Endothelial cell of umbilical vein (primary cell): ENCODE results near the gene SNX5. TPM values are rescaled to one million over a fixed set of nuclear protein-coding genes. Genes with fewer than 3 reads are reported as not detected.

Source experiments
- BruUV-seq: library from RNA; stranded (reverse); fragments of 400-500 nt; replicated peaks from 2 replicates; lab custom pipeline; 2021; lab: Mats Ljungman, UMichigan
- CTCF ChIA-PET: fragments of 300-600, 350-600 bp; sonication (Branson Sonifier 250); formaldehyde crosslinking; loops from one replicate; lab custom pipeline; 2021; ENCODE audit warnings: antibody characterized with exemption, inconsistent platforms; lab: Charles Lee
- POLR2A ChIA-PET: fragments of 300-600, 350-600 bp; sonication (Branson Sonifier 250); formaldehyde crosslinking; loops from one replicate; lab custom pipeline; 2021; ENCODE audit warnings: antibody characterized with exemption, inconsistent platforms; lab: Charles Lee
- DNase-seq: peaks from one replicate; pipeline ENCODE4 v3.0.0-alpha.2; 2011; ENCODE audit warnings: low read depth, low spot score
- FAIRE-seq: peaks from 2 replicates; lab custom pipeline; 2011; peaks lifted over from hg19 to GRCh38; lab: Jason Lieb, UNC
- H2AFZ ChIP-seq: 2 replicates; pipeline ENCODE4 v1.6.0; 2012; ENCODE audit warnings: low read depth, low read length, control low read depth, inconsistent platforms
- H3K27ac ChIP-seq: 2 replicates; pipeline ENCODE4 v1.5.1; 2011; ENCODE audit warnings: low read depth, mild to moderate bottlenecking, control low read depth, low read length, moderate library complexity; ENCODE audit not compliant: insufficient read depth
- H3K27me3 ChIP-seq, 2 experiments: 2 replicates each; pipeline versions ENCODE4 v1.6.0 to v1.6.1; 2011; ENCODE audit warnings: low read length in 2 of 2, mixed read lengths in 1 of 2; ENCODE audit not compliant: control insufficient read depth in 2 of 2, insufficient read depth in 2 of 2
- H3K36me3 ChIP-seq, 2 experiments: 2 replicates in 1 of 2; 3 replicates in 1 of 2; pipeline ENCODE4 v1.5.1; 2011; ENCODE audit warnings: low read length in 2 of 2, mild to moderate bottlenecking in 1 of 2, moderate library complexity in 1 of 2; ENCODE audit not compliant: control insufficient read depth in 2 of 2, insufficient read depth in 2 of 2; ENCODE audit errors: extremely low read depth in 1 of 2
- H3K4me1 ChIP-seq: 3 replicates; pipeline ENCODE4 v1.5.1; 2011; ENCODE audit warnings: mild to moderate bottlenecking, low read length; ENCODE audit not compliant: control insufficient read depth, insufficient read depth; ENCODE audit errors: extremely low read depth
- H3K4me2 ChIP-seq: 2 replicates; pipeline ENCODE4 v1.6.1; 2011; ENCODE audit warnings: low read length, control low read depth, mixed read lengths; ENCODE audit not compliant: insufficient read depth
- H3K4me3 ChIP-seq, 3 experiments: fragments of 200-600 bp in 1 of 3; sonication (generic), shearing (Covaris generic) in 1 of 3; replicated peaks in 1 of 3; 2 replicates each; pipeline ENCODE4 v1.5.1; 2011 to 2016; ENCODE audit warnings: control low read depth in 3 of 3, low read length in 3 of 3, mild to moderate bottlenecking in 2 of 3, inconsistent platforms in 1 of 3, low read depth in 1 of 3, moderate library complexity in 1 of 3; ENCODE audit not compliant: insufficient read depth in 1 of 3
- H3K79me2 ChIP-seq: 2 replicates; pipeline ENCODE4 v1.6.0; 2012; ENCODE audit warnings: low read length, inconsistent platforms; ENCODE audit not compliant: control insufficient read depth, insufficient read depth
- H3K9ac ChIP-seq: replicated peaks from 2 replicates; pipeline ENCODE3; 2011; ENCODE audit warnings: low read length, control low read depth; ENCODE audit not compliant: insufficient read depth; ENCODE audit errors: extremely low read depth
- H3K9me1 ChIP-seq: replicated peaks from 3 replicates; pipeline ENCODE4 v1.6.0; 2011; ENCODE audit warnings: mild to moderate bottlenecking, low read length; ENCODE audit not compliant: control insufficient read depth, insufficient read depth; ENCODE audit errors: extremely low read depth
- H3K9me3 ChIP-seq: replicated peaks from 2 replicates; pipeline ENCODE4 v1.5.1; 2012; ENCODE audit warnings: low read length, inconsistent platforms; ENCODE audit not compliant: control insufficient read depth, insufficient read depth
- H4K20me1 ChIP-seq: replicated peaks from 2 replicates; pipeline ENCODE3; 2011; ENCODE audit warnings: mild to moderate bottlenecking, low read length; ENCODE audit not compliant: control insufficient read depth, insufficient read depth; ENCODE audit errors: extremely low read depth
- EZH2 ChIP-seq: IDR thresholded peaks from 2 replicates; pipeline ENCODE4 v1.6.1; 2012; ENCODE audit warnings: borderline replicate concordance, low read depth, mild to moderate bottlenecking, moderate library complexity, low read length, inconsistent platforms; ENCODE audit not compliant: severe bottlenecking
- FOS ChIP-seq: IDR thresholded peaks from 2 replicates; pipeline ENCODE4 v1.6.1; 2011; ENCODE audit warnings: mild to moderate bottlenecking, low read length, moderate library complexity, borderline replicate concordance; ENCODE audit not compliant: insufficient read depth
- GATA2 ChIP-seq: IDR thresholded peaks from 2 replicates; pipeline ENCODE4 v1.7.0; 2011; ENCODE audit warnings: low read depth, mild to moderate bottlenecking, moderate library complexity, mixed read lengths, low read length; ENCODE audit not compliant: insufficient read length, insufficient read depth
- JUN ChIP-seq: IDR thresholded peaks from 2 replicates; pipeline ENCODE4 v1.6.1; 2011; ENCODE audit warnings: borderline replicate concordance, low read depth; ENCODE audit not compliant: insufficient read length, insufficient read depth
- MYC ChIP-seq: IDR thresholded peaks from one replicate; pipeline ENCODE4 v1.6.1; 2011; ENCODE audit warnings: mild to moderate bottlenecking, low read depth, low read length
- POLR2A ChIP-seq: IDR thresholded peaks from 2 replicates; pipeline ENCODE4 v1.6.1; 2012; ENCODE audit warnings: low read depth, mild to moderate bottlenecking, control low read depth, low read length
- POLR2AphosphoS5 ChIP-seq: IDR thresholded peaks from 2 replicates; pipeline ENCODE4 v1.6.1; 2012; ENCODE audit warnings: low read depth, mild to moderate bottlenecking, control low read depth, low read length, moderate library complexity; ENCODE audit not compliant: insufficient read depth
- dilution Hi-C: fragments of 300-500 bp; cut with MboI; formaldehyde crosslinking; loops from one replicate; pipeline ENCODE4 v1.15.0; 2019; ENCODE audit warnings: low sequenced_read_pairs; ENCODE audit not compliant: extremely low pct_ligation_motif_present
- intact Hi-C: fragments of 100-400 bp; cut with micrococcal nuclease; formaldehyde crosslinking; loops from one replicate; pipeline ENCODE4 v1.10.0; 2022
- polyA plus RNA-seq, 4 experiments: library from polyadenylated mRNA; depleted of rRNA in 3 of 4; stranded (reverse) in 3 of 4; unstranded in 1 of 4; fragments of >200 nt; gene quantifications; 2 replicates each; pipeline versions ENCODE4 v1.2.1 to v1.2.3, GENCODE V29; 2011 to 2012; ENCODE audit warnings: missing spikeins in 1 of 4
- total RNA-seq: library from RNA; stranded (reverse); gene quantifications from 2 replicates; pipeline ENCODE4 v1.2.3, GENCODE V29; 2021
- TF ChIP-seq, protein P1 (sequence below), 2 donors: IDR thresholded peaks; 1 replicate in 1 of 2; 2 replicates in 1 of 2; pipeline ENCODE4 v1.5.1; 2011; ENCODE audit warnings: low read length in 2 of 2, mild to moderate bottlenecking in 2 of 2, moderate library complexity in 2 of 2, control low read depth in 1 of 2, inconsistent platforms in 1 of 2, low read depth in 1 of 2; ENCODE audit not compliant: insufficient read depth in 1 of 2; ENCODE audit errors: extremely low read depth in 1 of 2
- TF ChIP-seq, protein P2 (sequence below): IDR thresholded peaks from 2 replicates; pipeline ENCODE4 v1.6.1; 2011; ENCODE audit not compliant: insufficient read depth, insufficient read length

The SNX5 gene
- total and polyA plus RNA-seq, 2 donors (not counting 3 experiments of a cell fraction or from before 2014, with no cell fraction given) = 76.2 to 121 TPM

DNA sequence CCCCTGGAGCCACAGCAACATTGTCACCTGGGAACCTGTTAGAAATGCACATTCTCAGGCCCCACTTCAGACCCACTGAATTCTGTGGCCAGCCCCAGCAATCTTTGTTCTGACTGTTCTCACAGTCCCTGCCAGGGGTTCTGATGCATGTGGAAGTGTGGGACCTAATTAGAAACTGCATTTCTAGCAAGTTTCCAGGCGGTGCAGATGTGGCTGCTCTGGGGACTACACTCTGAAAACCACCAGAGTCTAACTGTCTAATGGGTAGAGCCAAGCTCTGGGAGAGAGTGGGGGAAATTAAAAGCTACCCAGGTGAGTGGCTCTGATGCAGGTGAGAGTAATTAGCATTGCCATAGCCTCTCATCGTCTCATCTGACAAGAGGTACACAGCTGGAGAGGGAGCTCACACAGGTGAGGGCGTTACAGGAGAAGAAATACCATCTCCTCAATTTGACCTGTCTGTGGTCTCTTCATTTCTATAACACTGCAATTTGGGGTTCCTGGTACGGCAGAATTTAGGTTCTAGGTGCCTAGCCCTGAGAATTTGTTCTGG is 66.0 kb downstream of the SNX5 start:
- H4K20me1 ChIP-seq = no peaks in the 10 kb centered on the region
- FAIRE-seq (no peak), DNase-seq (no peak)
- BruUV-seq = no TSS peak
- no peak overlapping the region for H3K9ac ChIP-seq
- no peak overlapping the region for H3K4me3 ChIP-seq
- H3K27me3 ChIP-seq = peaks cover 5 to 6% of the 10 kb centered on the region in 2 experiments
- H3K36me3 ChIP-seq = no peaks in the 10 kb centered on the region
- no peak overlapping the region for H3K27ac ChIP-seq
- H3K79me2 ChIP-seq = no peaks in the 10 kb centered on the region
- H2AFZ ChIP-seq = no peak overlapping the region
- no peaks in the 10 kb centered on the region for H3K4me1 ChIP-seq
- ChIA-PET POLR2A (no interaction called here), CTCF (interaction anchor here (1.1 to 2.4 kb wide), 3 partner anchors 36 to 220 kb away, joined by 3 to 12 read pairs (median 5); partner anchors contain the start of gene RRBP1)
- dilution Hi-C loops (no loop called here), intact Hi-C loops (no loop called here)
- TF ChIP-seq EZH2 (no peak), GATA2 (no peak), POLR2AphosphoS5 (no peak), FOS (no peak), MYC (no peak), POLR2A (no peak), JUN (no peak)
- TF ChIP-seq, protein P1, sequence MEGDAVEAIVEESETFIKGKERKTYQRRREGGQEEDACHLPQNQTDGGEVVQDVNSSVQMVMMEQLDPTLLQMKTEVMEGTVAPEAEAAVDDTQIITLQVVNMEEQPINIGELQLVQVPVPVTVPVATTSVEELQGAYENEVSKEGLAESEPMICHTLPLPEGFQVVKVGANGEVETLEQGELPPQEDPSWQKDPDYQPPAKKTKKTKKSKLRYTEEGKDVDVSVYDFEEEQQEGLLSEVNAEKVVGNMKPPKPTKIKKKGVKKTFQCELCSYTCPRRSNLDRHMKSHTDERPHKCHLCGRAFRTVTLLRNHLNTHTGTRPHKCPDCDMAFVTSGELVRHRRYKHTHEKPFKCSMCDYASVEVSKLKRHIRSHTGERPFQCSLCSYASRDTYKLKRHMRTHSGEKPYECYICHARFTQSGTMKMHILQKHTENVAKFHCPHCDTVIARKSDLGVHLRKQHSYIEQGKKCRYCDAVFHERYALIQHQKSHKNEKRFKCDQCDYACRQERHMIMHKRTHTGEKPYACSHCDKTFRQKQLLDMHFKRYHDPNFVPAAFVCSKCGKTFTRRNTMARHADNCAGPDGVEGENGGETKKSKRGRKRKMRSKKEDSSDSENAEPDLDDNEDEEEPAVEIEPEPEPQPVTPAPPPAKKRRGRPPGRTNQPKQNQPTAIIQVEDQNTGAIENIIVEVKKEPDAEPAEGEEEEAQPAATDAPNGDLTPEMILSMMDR (IDR thresholded peaks at IDR 0.05; ENCODE audit: extremely low read depth in 1 of 2, insufficient read depth in 1 of 2, low read depth in 1 of 2, low read length in 2 of 2) = no peak
- TF ChIP-seq, protein P2, sequence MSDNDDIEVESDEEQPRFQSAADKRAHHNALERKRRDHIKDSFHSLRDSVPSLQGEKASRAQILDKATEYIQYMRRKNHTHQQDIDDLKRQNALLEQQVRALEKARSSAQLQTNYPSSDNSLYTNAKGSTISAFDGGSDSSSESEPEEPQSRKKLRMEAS = no peak
- no peaks in the 10 kb centered on the region for H3K9me1 ChIP-seq
- no peak overlapping the region for H3K4me2 ChIP-seq
- no peaks in the 10 kb centered on the region for H3K9me3 ChIP-seq
